ENCODE results near the gene IFIT1B.

Gene IFIT1B

DNA sequence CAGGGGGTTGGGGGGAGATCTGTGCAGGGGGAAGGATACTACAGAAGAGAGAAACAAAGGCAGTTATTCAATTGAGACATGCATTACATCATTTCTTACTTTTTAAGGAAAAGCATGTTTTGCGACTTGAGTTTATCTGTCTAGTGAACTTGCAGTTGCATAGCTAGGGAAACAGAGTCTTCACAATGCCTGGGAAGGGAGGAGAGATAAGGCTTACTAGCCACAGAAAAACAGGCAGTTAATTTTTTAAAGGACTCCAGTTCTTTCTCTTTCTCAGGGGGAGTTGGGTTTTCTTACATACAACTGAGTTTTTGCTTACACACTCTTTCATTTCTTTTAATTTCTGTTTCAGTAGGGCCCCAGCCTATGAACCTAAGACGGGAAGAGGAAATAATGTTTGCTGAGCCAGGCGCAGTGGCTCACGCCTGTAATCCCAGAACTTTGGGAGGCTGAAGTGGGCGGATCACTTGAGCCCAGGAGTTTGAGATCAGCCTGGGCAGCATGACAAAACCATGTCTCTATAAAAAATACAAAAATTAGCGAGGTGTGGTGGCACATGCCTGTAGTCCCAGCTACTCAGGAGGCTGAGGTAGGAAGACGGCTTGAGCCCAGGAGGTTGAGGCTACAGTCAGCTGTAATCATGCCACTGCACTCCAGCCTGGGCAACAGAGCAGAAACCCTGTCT, 27.1 kb upstream of the IFIT1B start:
- peak; percentile 10 for DNase-seq

DNA sequence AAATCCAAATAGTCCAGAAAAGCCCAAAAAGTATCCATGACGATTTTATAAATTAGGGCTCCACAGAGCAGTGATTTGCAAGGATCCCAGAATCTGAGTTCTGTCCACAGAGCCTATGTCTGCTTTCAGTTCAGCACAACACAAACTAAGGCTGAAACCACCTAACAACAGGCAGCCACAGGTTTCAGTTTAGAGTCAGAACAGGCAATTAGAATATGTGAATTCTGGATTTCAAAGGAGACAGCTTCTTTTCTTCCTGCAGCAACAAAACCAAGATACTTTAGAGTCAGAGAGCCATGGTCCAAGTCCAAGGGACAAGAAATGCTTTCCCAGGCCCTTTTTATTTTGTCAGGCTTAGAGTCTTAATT, 26.5 kb upstream of the IFIT1B start:
- DNase-seq = peak; percentile 45

DNA sequence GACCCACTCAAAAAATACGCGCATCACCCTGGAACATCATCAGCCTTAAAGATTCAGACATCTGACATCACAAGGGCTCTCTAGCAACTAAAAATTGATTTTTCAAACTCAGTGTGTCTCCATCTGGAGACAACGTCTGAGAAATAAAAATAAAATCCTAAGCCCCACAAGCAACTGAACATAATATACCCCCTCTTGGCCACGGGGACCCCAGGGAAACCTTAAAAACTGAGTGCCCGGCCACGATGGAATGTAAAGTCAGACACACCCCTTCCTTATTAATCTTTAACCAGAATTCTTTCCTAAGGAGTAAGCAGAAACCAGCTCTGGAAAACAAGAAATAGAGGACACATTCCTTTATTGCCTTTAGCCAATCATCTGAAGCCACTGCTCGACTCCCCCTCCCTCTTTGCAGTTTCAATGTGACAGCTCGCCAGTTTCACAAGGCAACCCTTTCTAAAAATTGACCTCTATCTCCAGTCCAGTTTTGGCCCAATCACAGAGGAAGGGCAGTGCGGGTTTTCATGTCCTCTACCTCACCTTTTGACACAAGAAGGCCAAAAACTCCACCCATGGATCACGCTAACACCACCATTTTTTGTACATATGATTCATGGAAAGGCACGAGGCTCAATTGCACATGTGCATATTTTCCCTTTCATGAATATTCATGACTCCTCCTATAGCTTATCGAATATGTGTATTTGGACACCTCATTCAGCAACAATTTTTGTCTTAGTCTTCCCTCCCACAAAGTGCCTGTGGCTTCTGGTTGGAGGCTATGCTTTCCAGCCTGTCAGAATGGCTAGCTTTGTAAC, 25.9 kb upstream of the IFIT1B start:
- no peak for DNase-seq

DNA sequence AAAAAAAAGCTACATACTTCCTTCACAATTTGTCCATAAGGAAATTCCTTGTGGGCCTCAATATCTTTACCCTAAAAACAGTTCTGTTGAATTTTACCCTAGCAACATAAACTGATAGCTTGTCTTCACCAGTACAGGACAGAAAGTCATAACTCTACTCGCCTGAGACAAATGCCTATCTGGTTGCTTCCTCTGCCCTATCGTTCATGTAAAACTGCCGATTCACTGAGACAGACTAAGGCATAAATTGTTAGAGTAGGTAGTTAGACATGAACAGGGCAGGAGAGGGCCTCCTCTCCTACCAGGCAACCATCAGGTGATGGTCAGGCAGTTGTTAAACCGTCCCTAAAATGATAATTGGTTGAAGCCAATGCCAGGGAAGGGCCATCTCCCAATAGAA, 25.1 kb upstream of the IFIT1B start:
- no peak for DNase-seq

DNA sequence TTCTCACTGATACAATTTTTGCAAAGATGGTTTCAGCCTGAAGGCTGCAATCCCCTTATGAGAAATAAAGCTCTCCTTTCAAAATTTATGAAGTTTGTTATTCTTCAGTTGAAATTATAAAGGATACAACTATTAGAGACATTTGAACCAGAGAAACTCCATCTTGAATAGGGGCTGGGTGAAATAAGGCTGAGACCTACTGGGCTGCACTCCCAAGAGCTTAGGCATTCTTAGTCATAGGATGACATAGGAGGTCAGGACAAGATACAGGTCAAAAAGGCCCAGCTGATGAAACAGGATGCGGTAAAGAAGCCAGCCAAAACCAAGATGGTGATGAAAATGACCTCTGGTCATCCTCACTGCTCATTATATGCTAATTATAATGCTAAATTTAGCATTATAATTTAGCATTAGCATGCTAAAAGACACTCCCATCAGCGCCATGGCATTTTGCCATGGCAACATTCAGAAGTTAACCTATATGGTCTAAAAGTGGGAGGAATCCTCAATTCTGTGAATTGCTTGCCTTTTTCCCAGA, 22.4 kb upstream of the IFIT1B start:
- DNase-seq = no peak

DNA sequence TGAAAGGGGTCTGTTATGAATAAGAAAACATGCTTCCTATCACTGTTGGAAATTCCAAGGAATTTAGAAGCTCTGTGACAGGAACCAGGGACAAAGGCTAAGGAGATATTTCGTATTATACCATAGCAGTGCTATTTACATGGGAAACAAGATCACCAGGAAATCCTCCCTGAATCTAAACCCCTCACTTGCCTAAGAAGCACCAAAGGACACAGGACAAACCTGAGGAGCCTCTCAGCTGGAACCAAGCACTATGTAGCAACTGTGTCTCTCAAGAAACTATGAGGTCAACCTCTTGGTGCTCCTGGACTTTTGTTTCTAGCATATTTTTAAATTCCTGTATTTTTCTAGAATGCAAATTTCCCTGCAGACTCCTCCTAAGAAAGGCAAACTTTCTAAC, 20.8 kb upstream of the IFIT1B start:
- no peak for DNase-seq

DNA sequence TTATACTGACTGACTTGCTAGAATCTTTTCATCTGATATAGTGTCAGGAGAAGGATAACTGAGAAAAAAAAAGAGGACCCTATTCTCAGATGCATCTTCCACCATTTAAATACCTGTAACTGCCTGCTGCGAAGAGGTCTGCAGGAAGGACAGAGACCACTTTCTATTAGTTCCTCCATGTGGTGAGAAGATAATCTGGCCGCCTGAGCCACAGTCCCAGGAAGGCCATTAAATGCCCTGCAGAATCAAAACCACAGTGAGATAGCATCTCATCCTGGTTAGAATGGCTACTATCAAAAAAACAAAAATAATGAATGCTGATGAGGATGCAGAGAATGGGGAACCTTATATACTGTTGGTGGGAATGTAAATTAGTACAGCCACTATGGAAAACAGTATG, 19.9 kb upstream of the IFIT1B start:
- DNase-seq = no peak

DNA sequence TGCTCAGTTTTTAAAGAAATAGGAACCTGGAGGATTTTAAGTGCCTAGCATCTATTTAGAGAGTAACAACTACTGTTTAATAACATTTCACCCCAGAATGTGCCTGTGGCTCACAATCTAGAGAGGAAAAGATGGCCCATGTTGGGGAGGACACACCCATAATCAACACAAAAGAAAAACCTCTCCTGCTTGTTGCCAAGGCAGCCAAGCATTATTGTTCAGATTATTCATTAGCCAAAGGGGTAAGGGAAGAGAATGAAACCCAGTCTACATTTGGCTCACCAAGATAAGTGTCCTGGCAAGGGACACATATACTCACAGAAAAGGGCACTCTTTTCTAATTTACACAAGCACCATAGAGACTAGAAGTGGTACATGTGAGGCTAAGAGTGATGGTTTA, 17.7 kb upstream of the IFIT1B start:
- DNase-seq = no peak

DNA sequence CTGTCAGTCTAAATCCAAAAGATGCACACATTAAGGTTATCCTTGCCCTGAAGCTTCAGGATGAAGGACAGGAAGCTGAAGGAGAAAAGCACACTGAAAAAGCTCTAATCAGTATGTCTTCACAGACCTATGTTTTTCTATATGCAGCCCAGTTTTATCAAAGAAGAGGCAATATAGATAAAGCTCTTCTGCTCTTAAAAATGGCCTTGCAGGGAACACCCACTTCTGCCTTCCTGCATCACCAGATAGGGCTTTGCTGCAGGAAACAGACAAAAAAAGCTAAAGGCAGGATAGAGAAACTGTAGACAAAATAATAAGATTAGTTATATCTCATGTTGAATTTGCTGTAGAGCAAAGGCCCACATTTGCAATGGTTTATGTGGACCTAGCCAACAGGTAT, 14.9 kb upstream of the IFIT1B start:
- no peak for DNase-seq

DNA sequence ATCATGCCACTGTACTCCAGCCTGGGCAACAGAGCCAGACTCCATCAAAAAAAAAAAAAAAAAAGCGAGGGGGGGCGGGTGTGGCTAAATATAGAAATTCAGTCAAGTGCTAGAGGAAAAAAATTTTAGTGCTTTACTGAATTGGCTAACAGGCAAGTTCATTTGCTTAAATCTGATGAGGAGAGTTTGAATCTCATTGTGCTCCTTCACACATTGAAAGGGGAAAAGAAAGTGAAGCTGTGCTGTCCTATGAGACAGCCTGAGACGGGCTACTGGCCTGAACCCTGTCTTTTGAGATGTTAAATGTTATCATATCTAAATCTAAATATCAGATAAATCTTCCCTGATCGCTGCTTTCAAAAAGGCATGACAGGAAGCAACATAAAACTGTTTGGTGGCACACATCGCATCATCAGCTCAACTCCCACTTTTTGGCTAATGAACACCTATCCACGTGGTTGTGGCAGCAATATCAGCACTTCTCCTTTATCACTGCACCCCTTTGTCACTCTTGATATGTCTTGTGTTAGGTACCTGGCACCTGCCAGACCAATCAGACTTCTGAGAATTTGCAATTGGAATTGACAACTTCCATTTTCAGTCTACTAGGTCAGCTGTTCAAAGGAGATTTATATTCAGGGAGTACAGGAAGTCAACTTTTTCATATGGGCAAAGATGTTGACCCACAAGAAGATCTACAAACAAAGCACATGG, 14.0 kb upstream of the IFIT1B start:
- no peak for DNase-seq

DNA sequence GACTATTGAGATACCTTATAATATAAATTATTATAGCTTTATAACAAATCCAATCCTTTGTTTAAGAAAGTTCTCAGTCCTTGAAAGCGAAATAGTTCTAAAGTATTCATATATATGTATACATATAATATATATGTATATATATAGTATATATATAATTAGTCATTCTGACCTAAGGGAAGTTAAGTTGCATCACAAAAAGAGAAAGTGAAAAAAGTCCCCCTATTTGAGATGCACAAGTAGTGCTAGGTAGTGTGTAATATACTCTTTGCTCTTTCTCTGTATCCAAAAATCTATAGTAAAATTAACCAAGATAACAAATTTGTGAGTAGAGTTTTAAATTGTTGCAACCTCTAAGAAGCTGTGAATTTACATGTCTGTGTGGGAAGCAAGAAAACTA, 13.3 kb upstream of the IFIT1B start:
- no peak for DNase-seq

DNA sequence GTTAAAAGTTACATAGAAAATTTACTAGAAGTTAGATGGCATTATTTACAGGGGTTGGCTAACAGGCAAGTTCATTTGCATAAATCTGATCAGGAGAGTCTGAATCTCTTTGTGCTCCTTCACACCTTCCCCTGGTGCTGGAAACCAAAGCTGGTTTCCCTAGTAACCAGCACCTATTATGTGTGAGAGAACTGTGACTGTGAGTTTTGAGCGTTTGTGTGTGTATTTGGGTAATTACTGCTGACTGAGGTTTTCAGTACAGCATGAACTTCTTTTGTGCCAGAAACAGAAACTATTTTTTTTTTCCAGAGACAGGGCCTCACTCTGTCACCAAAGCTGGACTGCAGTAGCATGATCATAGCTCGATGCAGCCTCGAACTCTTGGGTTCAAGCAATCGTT, 10.3 kb upstream of the IFIT1B start:
- peak; percentile 43 for DNase-seq

DNA sequence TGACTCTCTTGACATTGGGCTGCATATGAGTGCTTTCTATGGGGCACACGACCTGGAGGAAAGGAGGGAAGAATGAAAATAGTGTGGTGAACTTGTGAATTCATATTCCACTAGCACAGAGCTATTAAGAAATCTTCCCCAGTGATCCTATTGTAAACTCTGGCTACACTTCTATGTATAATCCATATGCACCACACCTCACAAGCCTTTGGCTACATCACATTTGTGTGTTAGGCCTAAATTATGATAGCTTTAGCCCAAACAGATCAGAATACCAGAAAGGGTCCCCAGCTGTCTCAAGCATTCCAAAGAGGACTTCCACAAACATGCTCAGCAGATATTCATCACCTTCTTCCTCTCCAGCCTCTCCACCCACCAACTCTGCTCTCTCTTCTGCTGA, 9.7 kb upstream of the IFIT1B start:
- no peak for DNase-seq

DNA sequence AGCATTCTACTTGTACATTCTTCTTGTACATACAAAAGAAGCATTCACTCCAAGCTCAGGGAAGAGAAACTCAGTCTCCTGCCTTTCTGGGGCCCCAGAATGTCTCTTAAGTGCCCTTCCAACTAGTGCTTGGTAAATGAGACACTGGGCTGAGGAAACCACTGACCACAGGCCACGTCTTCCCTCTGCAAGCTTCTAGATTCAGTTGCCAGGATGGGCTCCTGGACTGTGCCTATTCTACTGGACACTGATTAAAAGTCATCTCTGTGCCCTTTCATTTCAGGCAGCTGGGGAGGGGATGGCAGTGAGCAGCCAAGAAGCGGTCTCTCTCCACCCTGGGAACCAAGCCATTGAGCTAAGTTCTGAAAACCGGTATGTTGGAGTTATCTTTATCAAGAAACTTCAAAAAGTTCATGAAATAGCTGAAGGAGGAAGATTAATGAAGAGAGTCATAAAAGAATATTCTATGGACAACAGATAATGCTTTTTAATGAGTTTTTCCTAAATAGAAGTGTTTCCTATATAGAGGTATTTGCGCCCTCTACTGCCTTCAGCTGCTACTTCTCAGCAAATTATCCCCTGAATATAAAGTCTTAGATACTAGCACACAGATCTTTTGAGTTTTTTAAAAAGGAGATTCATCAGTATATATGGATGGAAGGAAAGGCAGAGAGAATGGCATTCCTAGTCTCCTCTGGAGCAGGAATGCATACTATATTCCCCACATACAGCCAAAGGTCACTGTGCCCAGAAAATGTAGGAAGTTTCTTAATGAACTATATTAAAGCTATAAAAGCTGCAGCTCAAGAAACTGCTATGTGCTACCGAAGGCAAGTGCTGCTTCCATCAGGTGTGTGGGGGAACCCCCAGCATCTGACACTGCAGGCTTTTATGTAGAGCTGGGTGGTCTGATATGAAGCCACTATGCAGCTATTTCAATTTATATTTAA, 8.4 kb upstream of the IFIT1B start:
- DNase-seq = peak; percentile 70

DNA sequence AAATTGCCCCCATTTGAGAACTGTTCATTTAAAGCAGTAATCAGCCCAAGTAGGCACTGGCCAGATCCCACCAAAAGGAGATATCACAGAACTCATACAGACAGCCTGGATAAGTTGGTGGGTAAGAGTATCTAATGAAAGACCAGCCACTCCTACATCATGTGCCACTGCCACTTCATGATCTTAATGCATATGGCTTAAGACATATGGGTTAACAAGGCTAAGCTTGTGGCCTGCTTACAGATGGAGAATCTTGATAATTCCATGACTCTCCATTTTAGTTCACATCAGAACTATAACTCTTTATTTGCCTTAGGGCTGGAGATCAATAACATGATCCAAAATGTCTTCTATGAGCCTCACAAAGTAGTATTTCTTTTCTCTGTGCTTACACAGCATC, 6.8 kb upstream of the IFIT1B start:
- DNase-seq = no peak

DNA sequence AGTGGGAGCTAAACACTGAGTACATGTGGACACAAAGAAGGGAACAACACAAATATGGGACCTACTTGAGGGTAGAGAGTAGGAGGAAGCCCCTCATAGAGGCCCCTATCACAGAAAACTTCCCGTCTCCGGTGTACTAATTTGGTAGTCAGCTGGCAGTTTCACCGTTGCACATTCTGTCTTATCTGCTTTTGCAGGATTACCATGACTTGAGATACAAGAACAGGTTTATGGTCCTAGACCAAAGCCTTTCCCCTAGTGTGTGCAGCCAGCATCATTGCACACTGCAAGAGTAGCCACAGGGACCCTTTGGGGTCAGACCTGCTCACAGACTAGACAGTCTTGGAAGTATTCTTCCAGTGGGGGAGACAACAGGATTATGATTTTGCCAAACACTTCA, 5.9 kb upstream of the IFIT1B start:
- DNase-seq = no peak

DNA sequence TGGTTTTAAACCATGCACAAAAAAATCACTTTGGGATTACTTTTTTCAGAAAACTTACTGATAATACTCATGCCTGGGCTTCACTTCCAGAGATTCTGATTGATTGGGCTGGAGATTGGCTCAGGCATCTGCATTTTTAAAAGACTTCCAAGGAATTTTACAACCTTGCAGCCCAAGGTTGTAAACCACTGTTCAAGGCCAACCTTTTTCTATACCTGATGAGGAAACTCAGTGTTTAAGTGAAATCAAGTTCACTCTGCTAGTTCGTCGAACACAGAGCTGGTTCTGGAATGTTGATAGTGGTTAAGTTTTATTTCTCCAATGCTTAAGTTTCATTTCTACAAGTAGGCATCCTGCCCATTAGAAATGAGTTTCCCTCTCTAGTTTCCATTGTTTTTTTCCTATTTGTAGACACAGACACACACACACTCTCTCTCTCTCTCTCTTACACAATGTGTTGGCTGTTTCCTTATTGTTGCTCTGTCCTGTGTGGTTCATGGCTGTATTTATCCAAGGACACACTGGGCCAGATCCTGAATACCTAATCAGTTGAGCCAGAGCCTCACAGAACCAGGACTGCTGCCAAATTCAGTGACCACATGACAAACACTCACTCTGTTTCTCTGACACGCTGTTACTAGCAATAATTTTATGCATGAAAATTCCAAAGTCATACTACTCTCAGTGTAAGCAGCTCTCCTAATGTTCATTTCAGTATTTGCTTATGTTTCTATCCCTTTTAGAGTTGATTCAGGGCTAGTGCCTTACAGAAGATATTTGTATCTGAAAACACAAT, 3.7 kb upstream of the IFIT1B start:
- peak; percentile 96 for DNase-seq

DNA sequence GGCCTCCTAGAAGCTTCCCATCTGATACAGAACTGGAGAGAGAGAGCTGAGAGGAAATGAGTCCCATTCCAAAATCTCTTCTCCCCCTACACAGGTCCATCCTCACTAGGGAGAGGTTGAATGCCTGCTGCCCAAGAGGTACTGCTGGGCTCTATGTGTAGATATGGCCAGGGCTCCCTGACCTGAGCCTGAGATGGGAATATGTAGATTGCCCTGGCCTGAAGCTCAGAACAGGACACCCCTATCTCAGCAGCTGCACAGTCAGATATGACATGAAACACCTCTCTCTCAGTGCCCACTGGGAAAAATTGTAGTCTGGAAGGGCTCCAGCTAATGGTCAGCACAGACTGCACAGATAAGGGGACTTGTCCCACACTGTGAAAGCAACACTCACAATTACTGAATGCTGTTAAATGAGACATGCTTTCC, 3.1 kb upstream of the IFIT1B start:
- no peak for DNase-seq

DNA sequence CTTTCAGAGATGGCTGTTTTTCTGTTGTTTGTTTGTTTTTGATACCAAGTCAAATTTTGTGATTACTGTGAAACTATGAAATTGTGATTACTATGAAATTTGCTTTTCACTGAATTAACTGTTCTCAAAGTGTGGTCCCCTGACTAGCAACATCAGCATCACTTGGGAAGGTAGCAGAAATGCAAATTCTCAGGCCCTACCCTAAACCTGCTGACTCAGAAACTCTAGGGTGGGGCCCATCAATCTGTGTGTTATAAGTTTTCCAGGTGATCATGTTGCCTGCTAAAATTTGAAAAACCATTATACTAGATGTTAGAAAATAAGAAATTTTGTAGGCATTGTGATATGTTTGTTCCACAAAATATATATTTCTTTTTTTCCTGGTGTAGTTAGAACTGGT, 1.2 kb downstream of the IFIT1B start:
- DNase-seq = no peak

DNA sequence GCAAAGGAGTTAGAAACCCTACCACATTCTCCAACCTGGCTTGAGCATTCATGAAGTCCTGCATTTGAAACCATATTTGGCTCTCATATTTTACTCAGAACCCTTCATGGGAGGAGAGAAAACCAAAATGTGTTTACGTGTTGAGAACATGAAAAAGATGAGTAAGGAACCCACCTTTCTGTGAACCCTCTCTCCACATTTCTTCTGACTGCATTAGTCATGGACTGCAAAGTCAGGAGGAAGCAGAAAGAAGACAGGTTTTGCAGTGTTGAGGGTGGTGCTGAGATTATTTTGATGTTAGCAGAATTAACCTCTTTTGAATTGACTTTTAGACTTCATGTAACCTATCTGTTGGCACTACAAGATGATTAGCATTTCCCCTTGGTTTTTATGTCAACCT, 4.9 kb downstream of the IFIT1B start:
- no peak for DNase-seq

DNA sequence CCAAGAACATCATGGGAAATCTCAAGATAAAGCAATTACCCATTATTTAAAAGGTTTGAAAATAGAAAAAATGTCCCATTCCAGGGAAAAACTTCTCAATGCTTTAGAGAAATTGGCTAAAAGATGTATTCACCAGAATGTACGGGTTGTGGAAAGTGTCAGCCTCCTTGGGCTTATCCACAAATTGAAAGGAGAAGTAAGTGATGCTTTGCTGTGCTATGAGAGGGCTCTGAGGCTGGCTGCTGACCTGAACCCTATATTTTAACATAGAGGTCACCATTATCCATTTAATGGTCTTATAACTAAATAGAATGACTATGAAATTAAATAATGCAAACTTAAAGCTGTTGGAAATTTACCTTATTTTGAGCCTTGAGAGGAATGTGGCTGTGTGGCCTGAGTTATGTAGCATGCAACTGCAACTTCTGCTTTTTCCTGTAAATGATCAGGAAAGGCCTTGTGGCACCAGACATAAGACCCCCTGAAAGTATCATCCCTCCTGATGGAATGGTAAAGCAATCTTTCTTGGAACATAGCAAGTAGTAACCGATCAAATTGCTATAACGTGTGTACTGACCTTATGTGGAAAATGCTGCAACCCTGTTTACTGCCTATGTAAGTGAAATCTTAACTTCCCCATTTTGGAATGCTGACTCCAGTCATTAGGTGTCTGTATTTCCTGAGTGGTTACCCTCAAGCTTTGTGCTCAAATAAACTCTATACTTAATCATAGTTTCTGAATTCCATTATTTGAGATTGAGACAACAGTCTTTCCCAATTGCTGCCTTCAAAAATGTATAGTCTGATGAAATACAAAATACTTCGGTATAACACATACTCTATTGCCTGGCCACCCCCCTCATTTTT, 6.9 kb downstream of the IFIT1B start:
- DNase-seq = no peak
